Heart left ventricle (tissue), 16 donors: Measurements from ENCODE around the gene INPP4A. TPM values are rescaled to one million over a fixed set of nuclear protein-coding genes. Genes with fewer than 3 reads are reported as not detected.

Source experiments
- ATAC-seq, 4 donors: fragments of 200-7000 bp; cut with Tn5 transposase; one replicate each; pipeline ENCODE4 v1.9.1; 2020 to 2022; ENCODE audit warnings: moderate library complexity in 4 of 4, mild to moderate bottlenecking in 3 of 4, moderate number of reproducible peaks in 1 of 4
- DNase-seq, 5 donors: peaks; one replicate each; pipeline ENCODE4 v3.0.0-alpha.2; 2020
- H3K27ac ChIP-seq, 12 donors: fragments of 200-600 bp; sonication (generic) in 4 of 12; one replicate each; pipeline versions ENCODE4 v1.5.0 to v1.8.0; 2016 to 2022; ENCODE audit warnings: mild to moderate bottlenecking in 2 of 12
- H3K27me3 ChIP-seq, 9 donors: fragments of 200-600 bp; sonication (generic) in 2 of 9; one replicate each; pipeline versions ENCODE4 v1.5.1 to v1.8.0; 2016 to 2022; ENCODE audit warnings: mild to moderate bottlenecking in 3 of 9
- H3K36me3 ChIP-seq, 9 donors: fragments of 200-600 bp; sonication (generic) in 2 of 9; one replicate each; pipeline versions ENCODE4 v1.5.0 to v1.8.0; 2018 to 2022; ENCODE audit warnings: mild to moderate bottlenecking in 2 of 9
- H3K4me1 ChIP-seq, 12 donors: fragments of 200-600 bp; sonication (generic) in 4 of 12; one replicate each; pipeline versions ENCODE4 v1.5.0 to v1.8.0; 2016 to 2022; ENCODE audit warnings: mild to moderate bottlenecking in 3 of 12
- H3K4me3 ChIP-seq, 12 donors: fragments of 200-600 bp; sonication (generic) in 4 of 12; one replicate each; pipeline versions ENCODE4 v1.5.0 to v1.8.0; 2017 to 2022; ENCODE audit warnings: mild to moderate bottlenecking in 9 of 12, moderate library complexity in 4 of 12
- H3K9me3 ChIP-seq, 12 donors: fragments of 200-600 bp; sonication (generic) in 4 of 12; one replicate each; pipeline versions ENCODE4 v1.5.0 to v1.8.0; 2016 to 2022; ENCODE audit warnings: mild to moderate bottlenecking in 1 of 12
- POLR2A ChIP-seq, 2 donors: fragments of 450-650 bp; IDR thresholded peaks; one replicate each; pipeline ENCODE4 v1.6.1; 2017; ENCODE audit warnings: antibody characterized with exemption in 2 of 2, mild to moderate bottlenecking in 2 of 2, moderate library complexity in 2 of 2
- WGBS, 4 donors: extraction: QIAGEN DNeasy Blood & Tissue Kit in 2 of 4; methylation state at CpG; one replicate each; pipeline versions ENCODE4 v1.1.5 to v1.1.7; 2013 to 2018; 5-methylcytosine and 5-hydroxymethylcytosine counted together
- intact Hi-C, 10 donors: fragments of 100-400 bp; cut with DNase I; formaldehyde crosslinking; loops; one replicate each; pipeline versions ENCODE4 v1.11.1 to v1.14.2; 2022
- polyA plus RNA-seq, 2 donors: library from polyadenylated mRNA; stranded (reverse); fragments of 200-250 nt; gene quantifications; one replicate each; pipeline ENCODE4 v1.2.3, GENCODE V29; 2013
- total RNA-seq, 9 donors: library from RNA; depleted of rRNA in 2 of 9; stranded (reverse); fragments of >200 nt in 2 of 9; fragmentation: NEBNext Ultra II Directional in 3 of 9; extraction: Animal tissue kit (Norgen Biotek cat#: 25700) in 3 of 9; gene quantifications; one replicate each; pipeline versions ENCODE4 v1.1.0 to v1.2.4, GENCODE V29; 2016 to 2023
- TF ChIP-seq, protein P1 (sequence below), 12 donors: fragments of 200-600 bp; sonication (generic) in 4 of 12; IDR thresholded peaks; one replicate each; pipeline versions ENCODE4 v1.5.0 to v1.8.0; 2018 to 2022; ENCODE audit warnings: antibody characterized with exemption in 12 of 12, mild to moderate bottlenecking in 5 of 12
- donor health status: ischemic (EF 13 %, LVEDD 7.1; RV severe dilation, severe dysfunction).
- donor health status: healthy with polysubstance abuse.
- donor health status: DM: no; HTN: yes; CAD: no.
- donor health status: DM: no; HTN: no; CAD: no.
- donor health status: ischemic (EF 25% LVEDD 6.9; RV normal size, moderate dysfunction).
- donor health status: ischemic (EF 25% LVEDD 5.7; RV mildly dilated, moderate dysfunction).
- donor health status: healthy.
- donor health status: DM: yes; HTN: yes; CAD: no.
- donor health status: ischemic (EF 35%, LVEDD 5.7; RV mildly dilated, moderate dysfunction).
- donor health status: nonischemic (EF 11% LVEDD 7.7; RV severe dilation, severe dysfunction).
- donor health status: DM: yes; HTN: yes; CAD: no.
- donor health status: PGD.
- donor health status: ischemic (EF 29% LVEDD 5.4; RV normal size, mild dysfunction).
- donor health status: nonischemic (EF 23%, LVEDD 6.1; RV moderate dilation, normal function).

Gene INPP4A
- total and polyA plus RNA-seq, 11 donors = 5.1 to 30.5 (median 20.3) TPM

DNA sequence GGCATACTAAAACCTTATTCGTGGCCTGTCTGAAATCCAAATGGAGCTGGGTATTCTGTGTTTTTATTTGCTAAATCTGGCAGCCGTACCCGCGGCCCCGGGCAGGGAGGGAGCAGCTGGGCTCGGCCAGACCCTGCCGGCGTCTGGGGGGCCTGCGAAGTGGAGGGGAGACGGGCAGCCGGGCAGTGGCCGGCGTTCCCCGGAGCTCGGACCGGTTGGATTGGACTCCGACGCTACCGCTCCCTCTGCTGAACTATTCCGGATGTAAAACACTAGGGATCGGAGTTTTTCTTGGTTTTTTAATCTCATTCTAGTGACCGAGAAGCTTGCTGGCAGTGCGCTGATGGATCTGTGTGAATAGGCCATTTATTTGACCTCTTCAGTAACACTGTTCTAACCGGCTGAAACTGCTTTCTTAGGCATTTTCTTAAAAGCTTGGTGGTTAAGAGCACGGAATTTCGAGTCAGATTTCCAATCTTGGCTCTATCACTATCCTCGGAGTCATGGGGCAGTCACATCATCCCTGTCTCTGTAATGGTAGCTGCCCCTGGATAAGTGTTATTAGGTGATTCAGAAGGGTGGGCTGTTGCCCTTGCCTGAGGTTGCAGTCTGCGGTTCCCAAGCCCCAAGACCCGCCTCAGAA, 164.4 kb downstream of the INPP4A start:
- peaks cover 12 to 64% (median 49%) of the 10 kb centered on the region in 12 donors for H3K4me1 ChIP-seq
- WGBS, 4 donors = 2% methylated on average over 28 to 29 of the region's 29 CpGs
- no peaks in the 10 kb centered on the region for H3K9me3 ChIP-seq
- intact Hi-C loops = loop anchor here in 5 of 10 donors (2.0 to 10.0 kb wide), 4 partner anchors 42 to 197 kb away; partner anchors contain the start of gene INPP4A (in 2 of the 5)
- H3K27me3 ChIP-seq = no peaks in the 10 kb centered on the region
- TF ChIP-seq POLR2A (IDR thresholded peaks at IDR 0.05) = no peak
- TF ChIP-seq, protein P1, sequence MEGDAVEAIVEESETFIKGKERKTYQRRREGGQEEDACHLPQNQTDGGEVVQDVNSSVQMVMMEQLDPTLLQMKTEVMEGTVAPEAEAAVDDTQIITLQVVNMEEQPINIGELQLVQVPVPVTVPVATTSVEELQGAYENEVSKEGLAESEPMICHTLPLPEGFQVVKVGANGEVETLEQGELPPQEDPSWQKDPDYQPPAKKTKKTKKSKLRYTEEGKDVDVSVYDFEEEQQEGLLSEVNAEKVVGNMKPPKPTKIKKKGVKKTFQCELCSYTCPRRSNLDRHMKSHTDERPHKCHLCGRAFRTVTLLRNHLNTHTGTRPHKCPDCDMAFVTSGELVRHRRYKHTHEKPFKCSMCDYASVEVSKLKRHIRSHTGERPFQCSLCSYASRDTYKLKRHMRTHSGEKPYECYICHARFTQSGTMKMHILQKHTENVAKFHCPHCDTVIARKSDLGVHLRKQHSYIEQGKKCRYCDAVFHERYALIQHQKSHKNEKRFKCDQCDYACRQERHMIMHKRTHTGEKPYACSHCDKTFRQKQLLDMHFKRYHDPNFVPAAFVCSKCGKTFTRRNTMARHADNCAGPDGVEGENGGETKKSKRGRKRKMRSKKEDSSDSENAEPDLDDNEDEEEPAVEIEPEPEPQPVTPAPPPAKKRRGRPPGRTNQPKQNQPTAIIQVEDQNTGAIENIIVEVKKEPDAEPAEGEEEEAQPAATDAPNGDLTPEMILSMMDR (IDR thresholded peaks at IDR 0.05) = no peak
- H3K27ac ChIP-seq = peak overlapping the region; percentile 89 to 100 (median 96)
- peak overlapping the region; percentile 63 to 99 (median 87) for H3K4me3 ChIP-seq
- ATAC-seq (peak; percentile 13 to 50 (median 30)), DNase-seq (peak in 2 of 5 donors; percentile 25 to 65)
- H3K36me3 ChIP-seq = peaks cover 0 to 54% (median 42%) of the 10 kb centered on the region in 9 donors

DNA sequence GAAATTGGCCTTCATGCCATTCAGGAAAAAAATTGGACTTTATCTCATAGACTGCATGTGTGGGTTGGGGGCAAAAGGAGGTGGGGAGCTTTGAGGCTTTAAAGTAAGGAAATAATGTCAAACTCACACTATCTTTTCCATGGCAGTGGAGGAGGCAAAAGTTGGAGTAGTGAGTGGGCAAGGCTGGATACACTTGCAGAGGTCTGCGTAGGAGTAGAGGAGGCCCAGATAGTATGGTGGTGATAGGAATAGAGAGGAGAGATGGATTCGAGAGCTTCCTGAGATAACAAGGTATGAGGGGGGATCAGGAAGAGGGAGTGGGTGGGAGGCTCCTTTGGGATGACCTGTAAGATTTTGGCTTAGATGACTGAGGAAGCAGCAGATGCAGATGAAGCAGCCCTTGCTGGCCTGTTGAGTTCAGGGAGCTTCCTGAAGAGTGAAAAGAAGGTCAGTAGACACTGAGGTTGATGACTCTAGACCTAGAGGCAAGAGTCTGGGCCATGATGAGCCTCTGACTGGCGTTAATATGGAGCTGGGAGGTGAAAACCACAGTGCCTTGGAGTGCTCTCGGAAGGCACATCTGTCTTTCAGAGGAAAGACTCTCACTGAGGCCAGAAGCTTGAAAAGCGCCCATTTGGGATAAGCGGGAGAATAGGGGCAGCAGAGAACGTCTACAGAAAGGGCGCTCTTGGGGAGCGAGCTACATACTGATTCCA, 169.5 kb downstream of the INPP4A start:
- peaks cover 3 to 28% (median 23%) of the 10 kb centered on the region in 12 donors for H3K4me1 ChIP-seq
- no peaks in the 10 kb centered on the region for H3K9me3 ChIP-seq
- intact Hi-C loops = no loop called here
- no peaks in the 10 kb centered on the region for H3K27me3 ChIP-seq
- DNase-seq (no peak), ATAC-seq (peak in 1 of 4 donors; percentile 30)
- H3K4me3 ChIP-seq = no peak overlapping the region
- peaks cover 0 to 95% (median 91%) of the 10 kb centered on the region in 9 donors for H3K36me3 ChIP-seq
- TF ChIP-seq, protein P1 (IDR thresholded peaks at IDR 0.05) = no peak
- TF ChIP-seq POLR2A (IDR thresholded peaks at IDR 0.05) = no peak
- WGBS, 4 donors = 90 to 94% (median 92%) methylated on average over 9 of the region's 9 CpGs
- no peak overlapping the region for H3K27ac ChIP-seq

DNA sequence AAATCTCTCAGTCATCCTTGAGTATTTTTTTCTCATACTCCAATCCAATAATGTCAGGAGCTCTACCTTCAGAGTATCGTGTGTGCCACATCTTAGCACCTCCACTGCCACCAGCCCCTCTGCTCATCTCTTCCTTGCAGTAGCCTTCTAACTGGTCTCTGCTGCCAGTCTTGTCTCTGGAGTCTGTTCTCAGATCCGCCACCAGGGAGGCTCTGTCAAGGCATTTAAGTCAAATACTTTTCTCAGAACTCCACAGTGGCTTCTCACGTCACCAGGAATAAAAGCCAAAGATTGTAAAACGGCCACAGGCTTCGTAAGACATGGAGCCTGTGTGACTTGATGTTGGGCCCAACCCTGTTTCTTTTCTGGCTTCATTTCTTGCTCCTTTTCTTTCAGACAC, 170.8 kb downstream of the INPP4A start:
- 83 to 88% (median 85%) methylated on average over 5 of the region's 5 CpGs for WGBS, 4 donors
- no peaks in the 10 kb centered on the region for H3K27me3 ChIP-seq
- no peak for TF ChIP-seq POLR2A (IDR thresholded peaks at IDR 0.05)
- TF ChIP-seq, protein P1 (IDR thresholded peaks at IDR 0.05) = no peak
- peaks cover 3 to 16% (median 11%) of the 10 kb centered on the region in 12 donors for H3K4me1 ChIP-seq
- no peak overlapping the region for H3K4me3 ChIP-seq
- ATAC-seq (no peak), DNase-seq (no peak)
- peaks cover 0 to 100% (median 92%) of the 10 kb centered on the region in 9 donors for H3K36me3 ChIP-seq
- intact Hi-C loops = no loop called here
- no peaks in the 10 kb centered on the region for H3K9me3 ChIP-seq
- no peak overlapping the region for H3K27ac ChIP-seq

DNA sequence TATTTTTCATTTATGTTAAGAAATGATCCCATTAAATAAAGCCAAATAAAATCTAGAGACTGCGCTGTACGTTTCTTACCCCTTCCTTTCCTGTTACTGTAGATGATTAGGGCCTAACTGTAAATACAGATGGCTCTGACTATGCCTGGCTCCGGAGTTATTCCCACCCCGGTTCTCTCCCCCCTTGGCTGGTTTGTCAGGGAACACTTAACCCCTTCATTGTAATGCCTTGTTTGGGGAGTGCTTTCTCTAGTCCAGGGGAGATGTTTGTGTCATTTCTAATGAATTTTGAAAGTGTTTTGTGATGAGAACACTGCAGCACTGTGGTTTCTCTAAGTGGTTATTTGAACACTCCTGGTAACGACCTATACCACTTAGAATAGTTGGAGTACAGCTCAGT, 172.5 kb downstream of the INPP4A start:
- DNase-seq (no peak), ATAC-seq (no peak)
- 40 to 53% (median 47%) methylated on average over 5 of the region's 5 CpGs for WGBS, 4 donors
- peaks cover 0 to under 1% (median 0%) of the 10 kb centered on the region in 12 donors for H3K4me1 ChIP-seq
- intact Hi-C loops = no loop called here
- H3K9me3 ChIP-seq = no peaks in the 10 kb centered on the region
- TF ChIP-seq, protein P1 (IDR thresholded peaks at IDR 0.05) = no peak
- TF ChIP-seq POLR2A (IDR thresholded peaks at IDR 0.05) = no peak
- H3K36me3 ChIP-seq = peaks cover 0 to 100% (median 89%) of the 10 kb centered on the region in 9 donors
- no peaks in the 10 kb centered on the region for H3K27me3 ChIP-seq
- no peak overlapping the region for H3K4me3 ChIP-seq
- no peak overlapping the region for H3K27ac ChIP-seq
